GM19239 (cell line): ENCODE data around the gene GRIP2.

ENCODE experiments used
- DNase-seq: peaks from one replicate; pipeline ENCODE4 v3.0.0; 2011; ENCODE audit warnings: low spot score; ENCODE audit not compliant: insufficient read length
- FAIRE-seq: peaks from 2 replicates; lab custom pipeline; 2011; peaks lifted over from hg19 to GRCh38; lab: Jason Lieb, UNC

GRIP2 gene

GRCh38 chr3:14562121-14562890, 22.2 kb upstream of the GRIP2 start:
- FAIRE-seq (no peak), DNase-seq (no peak)

GRCh38 chr3:14561051-14561960, 21.2 kb upstream of the GRIP2 start:
- no peak for DNase-seq
- FAIRE-seq: no peak

- DNase-seq (no peak), FAIRE-seq (no peak)
These were observed 20.0 kb upstream of the GRIP2 start for GRCh38 chr3:14560110-14560509.

- DNase-seq (no peak), FAIRE-seq (no peak)
These were observed 17.9 kb upstream of the GRIP2 start for GRCh38 chr3:14558029-14558428.

GRCh38 chr3:14555835-14556234, 15.7 kb upstream of the GRIP2 start:
- DNase-seq: no peak

GRCh38 chr3:14554715-14555114, 14.6 kb upstream of the GRIP2 start:
- DNase-seq: no peak
- FAIRE-seq: no peak

More at GRCh38 chr3:14555835-14556234, 15.7 kb upstream of the GRIP2 start:
- FAIRE-seq: no peak

GRCh38 chr3:14553871-14554270, 13.7 kb upstream of the GRIP2 start:
- DNase-seq (no peak), FAIRE-seq (no peak)

GRCh38 chr3:14552717-14553116, 12.6 kb upstream of the GRIP2 start:
- DNase-seq (no peak), FAIRE-seq (no peak)

- no peak for DNase-seq
- no peak for FAIRE-seq
These were observed 12.0 kb upstream of the GRIP2 start for GRCh38 chr3:14552041-14552648.

GRCh38 chr3:14550651-14551611, 10.8 kb upstream of the GRIP2 start:
- FAIRE-seq (no peak), DNase-seq (no peak)

- no peak for DNase-seq
- FAIRE-seq: no peak
These were observed 10.0 kb upstream of the GRIP2 start for GRCh38 chr3:14550181-14550580.

GRCh38 chr3:14549256-14549919, 9.2 kb upstream of the GRIP2 start:
- DNase-seq (no peak), FAIRE-seq (no peak)

- no peak for FAIRE-seq
- peak; percentile 44 for DNase-seq
These were observed 8.2 kb upstream of the GRIP2 start for GRCh38 chr3:14548321-14548729.

GRCh38 chr3:14547693-14548092, 7.6 kb upstream of the GRIP2 start:
- FAIRE-seq (no peak), DNase-seq (no peak)

- no peak for DNase-seq
- FAIRE-seq: no peak
These were observed 5.9 kb upstream of the GRIP2 start for GRCh38 chr3:14546041-14546440.

GRCh38 chr3:14545251-14545635, 5.1 kb upstream of the GRIP2 start:
- FAIRE-seq (no peak), DNase-seq (no peak)

- no peak for FAIRE-seq
- no peak for DNase-seq
These were observed 4.4 kb upstream of the GRIP2 start for GRCh38 chr3:14544282-14545250.

- FAIRE-seq (no peak), DNase-seq (no peak)
These were observed 3.3 kb upstream of the GRIP2 start for GRCh38 chr3:14543446-14543845.
